ENCODE measurements around the gene IFT27. TPM values are rescaled to one million over a fixed set of nuclear protein-coding genes. Genes with fewer than 3 reads are reported as not detected.

Gene IFT27
- polyA plus RNA-seq, 3 donors = 50.4 to 68.0 (median 66.3) TPM

DNA sequence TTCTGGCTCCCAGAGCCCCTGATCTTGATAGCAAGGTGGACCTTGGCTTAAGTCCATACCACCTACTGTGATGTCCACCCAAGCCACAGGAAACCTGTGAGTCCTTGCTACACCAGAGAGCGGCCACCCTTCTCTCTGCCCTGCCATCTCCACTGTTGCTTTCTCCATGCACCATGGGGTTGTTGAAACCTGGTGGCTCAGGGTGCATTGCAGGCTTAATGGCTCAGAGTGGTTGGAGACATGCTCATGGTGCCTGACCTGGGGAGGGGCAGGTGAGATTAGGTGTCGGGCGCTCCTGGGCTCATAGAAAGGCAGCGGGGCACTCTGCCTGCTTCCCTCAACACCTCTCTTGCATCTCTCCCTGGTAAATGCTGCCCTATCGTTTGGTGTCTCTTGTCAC lies 47.4 kb downstream of the IFT27 start:
- no peak for DNase-seq

DNA sequence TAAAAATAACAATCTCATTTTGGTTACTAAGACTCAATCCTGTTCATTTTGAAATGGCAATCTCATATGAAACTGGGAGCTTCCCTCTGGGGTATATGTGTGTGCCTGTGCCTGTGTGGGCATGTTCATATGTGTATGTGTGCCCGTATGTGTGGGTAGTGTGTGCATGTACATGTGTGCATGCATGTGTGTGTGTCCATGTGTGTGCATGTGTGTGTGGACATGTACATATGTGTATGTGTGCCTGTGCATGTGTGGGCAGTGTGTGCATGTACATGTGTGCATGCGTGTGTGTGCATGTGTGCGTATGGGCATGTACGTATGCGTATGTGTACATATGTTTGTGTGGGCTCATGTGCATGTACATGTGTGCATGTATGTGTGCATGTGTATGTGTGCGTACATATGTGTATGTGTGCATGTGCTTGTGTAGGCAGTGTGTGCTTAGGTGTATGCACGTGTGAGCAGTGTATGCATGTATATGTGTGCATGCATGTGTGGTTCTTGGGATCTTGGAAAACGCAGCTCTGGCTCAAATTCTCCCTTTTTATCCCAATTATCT lies 47.9 kb downstream of the IFT27 start:
- no peak for DNase-seq

DNA sequence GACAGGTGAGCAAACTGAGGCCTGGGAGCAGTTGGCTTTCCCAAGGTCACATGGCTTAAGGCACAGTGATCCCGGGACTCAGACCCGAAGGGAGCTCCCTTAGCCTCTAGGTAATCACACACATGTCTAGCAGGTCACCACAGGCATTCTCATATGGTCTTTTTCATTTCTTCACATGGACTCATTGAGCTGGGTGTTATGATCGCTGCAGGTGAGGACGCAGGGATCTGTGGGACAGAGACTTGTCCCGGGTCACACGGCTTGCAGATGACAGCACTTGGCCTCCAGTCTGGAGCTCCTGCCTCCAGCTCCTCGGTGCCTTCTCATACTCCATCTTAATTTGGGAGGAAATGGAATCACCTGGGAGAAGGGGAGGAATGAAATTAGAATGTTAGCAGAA lies 48.8 kb downstream of the IFT27 start:
- DNase-seq = no peak

DNA sequence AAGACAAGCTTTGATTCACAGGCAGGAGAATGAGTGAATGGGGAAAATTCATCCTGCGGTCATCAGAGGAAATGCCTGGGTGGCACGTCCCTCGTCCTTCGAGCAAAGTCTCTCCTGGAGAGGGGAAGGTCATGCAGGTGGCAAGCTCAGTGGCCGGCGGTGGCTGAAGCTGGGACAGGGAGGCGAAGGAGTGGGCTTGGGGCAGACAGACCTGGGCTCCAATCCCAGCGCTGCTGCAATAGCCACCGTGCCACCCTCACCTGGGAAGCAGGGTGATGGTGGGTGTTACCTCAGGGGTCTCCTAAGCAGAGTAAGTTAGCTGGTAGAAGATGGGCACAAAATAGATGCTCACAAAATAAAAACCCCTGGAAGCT lies 49.9 kb downstream of the IFT27 start:
- DNase-seq = no peak

DNA sequence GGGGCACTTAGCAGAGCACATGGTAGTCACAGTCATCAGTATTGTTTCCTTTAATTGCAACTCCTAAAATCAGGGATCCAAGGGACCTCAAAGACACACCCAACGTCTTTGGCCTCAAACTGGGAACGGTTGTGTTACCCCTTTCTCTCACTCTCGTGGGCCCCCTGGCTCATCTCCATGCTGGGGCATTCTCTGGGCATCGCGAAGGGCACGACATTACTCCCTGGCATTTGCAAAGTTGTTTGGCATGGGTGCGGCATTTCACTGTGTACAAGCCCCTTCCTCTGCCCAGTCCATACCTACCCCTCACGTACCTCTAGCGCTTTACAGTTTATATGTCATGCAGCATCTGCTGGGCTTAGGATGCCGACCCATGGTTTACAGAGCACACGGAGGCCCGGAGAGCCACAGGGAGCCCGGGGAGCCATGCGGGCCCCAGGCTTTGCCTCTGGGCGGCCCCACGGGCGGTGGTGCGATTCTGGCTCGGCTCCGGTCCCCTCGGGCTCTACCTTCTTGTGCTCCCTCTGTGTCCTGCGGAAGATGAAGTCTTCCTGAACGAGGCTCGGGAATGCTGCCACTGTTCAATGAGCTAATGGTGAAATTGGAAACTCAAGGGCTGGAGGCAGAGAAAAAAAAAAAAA lies 50.4 kb downstream of the IFT27 start:
- DNase-seq = peak; percentile 8

DNA sequence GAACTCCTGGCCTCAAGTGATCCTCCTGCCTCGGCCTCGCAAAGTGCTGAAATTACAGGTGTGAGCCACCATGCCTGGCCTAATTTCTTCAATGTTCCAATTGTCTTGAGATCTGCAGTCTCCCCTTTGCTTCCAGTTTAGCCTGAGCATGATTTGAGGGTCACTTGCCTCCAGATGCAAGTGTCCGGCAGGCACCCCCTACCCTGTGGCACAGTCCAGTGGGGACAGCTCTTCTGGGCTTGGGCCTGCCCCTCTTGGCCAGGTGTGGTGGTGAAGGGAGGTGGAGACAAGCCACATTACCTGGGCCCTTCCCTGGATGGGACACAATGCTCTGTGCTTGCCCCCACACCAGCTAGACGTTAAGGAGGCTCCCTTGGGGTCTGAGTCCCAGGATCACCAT lies 51.1 kb downstream of the IFT27 start:
- DNase-seq = no peak

DNA sequence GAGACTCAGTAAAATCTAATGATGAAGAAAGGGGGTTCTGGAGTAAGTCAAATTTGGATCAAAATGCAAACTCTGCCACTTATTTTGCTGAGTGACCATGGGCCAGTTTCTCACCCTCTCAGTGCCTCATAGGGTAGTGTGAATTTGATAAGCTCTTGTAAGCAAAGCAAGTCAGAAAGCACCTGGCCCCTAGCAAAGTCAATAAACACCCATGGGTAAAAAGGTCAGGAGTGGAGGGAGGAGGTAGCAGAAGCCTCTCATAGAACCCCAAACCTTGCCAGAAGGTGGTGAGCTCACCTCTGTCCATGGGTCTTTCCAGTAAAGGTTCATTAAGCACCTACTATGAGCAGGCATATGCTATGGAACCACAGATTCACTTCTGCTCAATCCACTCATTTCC lies 53.9 kb downstream of the IFT27 start:
- DNase-seq = no peak

DNA sequence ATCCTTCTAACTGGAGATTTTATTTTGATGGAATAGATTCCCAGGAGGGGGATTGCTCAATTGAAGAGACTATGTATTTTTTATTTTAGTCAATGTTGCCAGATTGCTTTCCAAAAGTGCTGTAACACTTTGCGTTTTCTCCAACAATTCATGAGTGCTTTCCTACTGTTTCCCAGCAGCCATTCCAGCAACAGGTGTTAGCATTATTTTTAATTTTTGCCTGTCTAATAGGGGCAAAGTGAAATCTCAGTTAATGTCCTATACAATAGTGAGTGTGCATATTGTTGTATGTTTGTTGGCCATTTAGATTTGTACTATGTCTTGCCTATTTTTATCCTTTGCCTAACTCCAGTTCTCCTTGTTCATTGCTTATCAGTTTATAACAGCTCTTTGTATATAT lies 60.3 kb downstream of the IFT27 start:
- no peak for DNase-seq

DNA sequence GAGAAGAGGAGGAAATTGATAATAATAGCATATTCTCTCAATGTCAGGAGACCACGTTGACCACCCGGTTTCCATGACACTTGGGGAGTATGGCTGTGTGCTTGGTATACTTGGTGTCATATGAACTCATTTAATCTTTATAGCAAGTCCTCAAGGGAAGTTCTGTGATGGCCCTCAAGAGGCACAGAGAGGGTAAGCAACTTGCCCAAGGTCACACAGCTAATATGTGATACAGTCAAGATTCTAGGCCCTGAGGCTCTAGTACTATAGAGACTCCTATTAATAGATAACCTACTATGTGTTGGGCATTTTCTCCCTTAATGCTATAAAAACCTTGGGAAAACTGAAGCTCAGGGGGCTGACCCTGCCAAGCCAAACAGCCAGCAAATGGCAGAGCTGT lies 61.8 kb downstream of the IFT27 start:
- DNase-seq = no peak

DNA sequence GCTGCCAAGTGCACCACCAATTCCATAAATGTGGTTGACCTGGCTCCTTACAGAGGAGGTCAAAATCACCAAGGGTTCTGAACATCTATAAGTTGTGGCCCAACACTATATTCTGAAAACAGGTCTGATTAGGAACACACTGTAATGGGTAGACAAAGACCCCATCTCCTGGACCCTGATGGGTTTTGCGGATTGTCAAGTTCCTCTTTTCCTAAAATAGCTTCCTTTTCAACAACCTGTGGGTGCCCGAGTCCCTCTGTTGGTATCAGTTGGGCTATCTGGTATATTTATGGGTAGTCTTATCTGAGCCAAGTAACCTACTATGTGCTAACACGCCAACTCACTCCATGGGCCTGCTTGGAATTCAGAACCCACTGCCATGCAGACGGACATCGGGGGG lies 62.5 kb downstream of the IFT27 start:
- no peak for DNase-seq

Other genes with a start within 250 kb of the IFT27 start
- gene EIF3D, start 247.0 kb downstream of the IFT27 start, polyA plus RNA-seq (ENCODE audit: insufficient read length in 3 of 3) = 100 to 1,000 TPM; 261 to 323 (median 296) TPM
- gene CACNG2, start 72.4 kb downstream of the IFT27 start, polyA plus RNA-seq (ENCODE audit: insufficient read length in 3 of 3) = not detected
- gene PVALB, start 40.9 kb upstream of the IFT27 start, polyA plus RNA-seq (ENCODE audit: insufficient read length in 3 of 3) = 1 to 10 TPM; 7.5 to 8.3 (median 8.0) TPM
- gene NCF4, start 84.9 kb upstream of the IFT27 start, polyA plus RNA-seq (ENCODE audit: insufficient read length in 3 of 3) = 1 to 10 TPM; 1.8 to 2.8 (median 2.5) TPM
- gene CSF2RB, start 137.5 kb upstream of the IFT27 start, polyA plus RNA-seq (ENCODE audit: insufficient read length in 3 of 3) = 1 to 10 TPM; 2.4 to 3.7 (median 3.4) TPM
- gene TST, start 243.3 kb upstream of the IFT27 start, polyA plus RNA-seq (ENCODE audit: insufficient read length in 3 of 3) = 10 to 100 TPM; 56.6 to 74.2 (median 62.0) TPM
- gene MPST, start 243.6 kb upstream of the IFT27 start, polyA plus RNA-seq (ENCODE audit: insufficient read length in 3 of 3) = 10 to 100 TPM; 69.7 to 83.9 (median 76.8) TPM

Data from renal pelvis (tissue), 4 donors.